NT2/D1 (cell line): ENCODE data around the gene NTM.

Experiments used
- SUZ12 ChIP-seq: IDR thresholded peaks from 2 replicates; pipeline ENCODE4 v1.6.1; 2011; ENCODE audit not compliant: insufficient read length, insufficient read depth; ENCODE audit errors: extremely low read depth
- YY1 ChIP-seq: IDR thresholded peaks from 2 replicates; pipeline ENCODE4 v1.6.1; 2011; ENCODE audit not compliant: insufficient read length, insufficient read depth
- ZNF274 ChIP-seq: IDR thresholded peaks from 2 replicates; pipeline ENCODE4 v1.6.1; 2011; ENCODE audit warnings: mild to moderate bottlenecking, low read depth, low read length

- TF ChIP-seq ZNF274, result no peak
- TF ChIP-seq YY1, result no peak
- no peak for TF ChIP-seq SUZ12
These were observed 583.7 kb downstream of the NTM start for GRCh38 chr11:131954146-131954545.
